HG03064 (cell line): ENCODE measurements around the gene GAS1.

ENCODE experiments used
- ATAC-seq: cut with Tn5 transposase; IDR thresholded peaks from one replicate; pipeline ENCODE4 v1.9.1; 2021; ENCODE audit warnings: low read depth; ENCODE audit not compliant: unreplicated experiment

The GAS1 gene, protein sequence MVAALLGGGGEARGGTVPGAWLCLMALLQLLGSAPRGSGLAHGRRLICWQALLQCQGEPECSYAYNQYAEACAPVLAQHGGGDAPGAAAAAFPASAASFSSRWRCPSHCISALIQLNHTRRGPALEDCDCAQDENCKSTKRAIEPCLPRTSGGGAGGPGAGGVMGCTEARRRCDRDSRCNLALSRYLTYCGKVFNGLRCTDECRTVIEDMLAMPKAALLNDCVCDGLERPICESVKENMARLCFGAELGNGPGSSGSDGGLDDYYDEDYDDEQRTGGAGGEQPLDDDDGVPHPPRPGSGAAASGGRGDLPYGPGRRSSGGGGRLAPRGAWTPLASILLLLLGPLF

DNA sequence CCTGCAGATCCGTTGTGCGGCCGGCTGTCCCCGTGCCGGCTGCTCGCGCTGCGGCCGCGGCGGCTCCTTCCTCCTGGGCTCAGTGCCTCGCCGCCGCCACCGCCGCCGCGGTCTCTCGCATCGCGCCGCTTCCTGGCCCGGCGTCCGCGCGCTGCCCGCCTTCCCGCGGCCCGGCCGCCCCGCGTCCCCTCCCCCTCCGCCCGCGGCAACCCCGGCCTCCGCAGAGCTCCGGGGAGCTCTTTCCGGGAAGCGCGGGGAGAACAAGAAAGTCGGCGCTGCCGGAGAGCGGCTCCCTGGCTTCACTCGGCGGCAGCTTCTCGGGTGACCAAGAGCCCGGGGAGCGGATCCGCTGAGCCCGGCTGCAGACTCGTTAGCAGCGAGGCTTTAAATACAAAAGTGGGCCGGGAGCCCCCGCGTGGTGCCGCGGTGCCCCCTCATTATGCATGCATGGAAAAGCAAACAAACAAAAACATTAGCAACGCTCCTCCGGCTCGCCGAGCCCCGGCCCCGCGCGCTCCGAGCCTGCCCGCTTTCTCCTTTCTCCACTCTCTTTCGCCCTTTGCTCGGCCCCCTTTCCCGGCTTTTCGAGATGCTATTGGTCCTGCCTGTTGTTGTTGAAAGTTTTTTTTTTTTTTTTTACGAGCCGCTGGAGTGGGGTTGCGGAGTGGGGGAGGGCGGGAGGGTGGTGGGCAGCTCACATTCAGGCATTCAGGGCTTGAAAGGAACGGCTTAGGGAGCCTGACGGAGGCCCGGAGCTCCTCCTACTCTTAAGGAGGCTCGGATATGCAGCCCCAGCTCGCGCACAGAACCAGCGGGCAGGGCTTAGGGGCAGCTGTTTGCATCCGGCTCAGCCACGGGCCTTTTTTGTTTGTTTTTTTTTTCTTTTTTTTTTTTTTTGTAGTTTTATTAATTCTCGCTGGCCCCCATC is at the start of gene GAS1:
Gene GAS1 (minus strand): TSS at position 361 of the 928 bp plus-strand sequence. CDS start 727 bp downstream, outside the sequence.
- peak; percentile 51 for ATAC-seq

DNA sequence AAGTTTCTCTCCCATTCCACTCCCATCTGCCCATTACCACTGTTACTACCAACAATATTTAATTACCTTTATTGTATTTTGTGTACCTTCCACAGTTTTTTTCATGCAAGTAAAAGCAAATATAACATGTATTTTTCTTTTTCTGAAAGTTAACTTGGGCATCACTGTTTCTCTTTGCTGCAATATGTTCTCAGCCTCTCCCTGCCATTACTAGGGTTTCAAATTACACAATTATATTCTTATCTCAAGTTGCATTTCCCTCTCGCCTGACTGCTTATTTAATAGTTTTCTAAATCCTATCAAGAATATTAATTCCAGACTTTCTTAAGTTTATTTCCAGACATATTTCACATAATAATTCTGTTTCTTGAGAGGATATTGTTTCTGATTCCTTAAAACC is 46.9 kb upstream of the GAS1 start:
- ATAC-seq: no peak

DNA sequence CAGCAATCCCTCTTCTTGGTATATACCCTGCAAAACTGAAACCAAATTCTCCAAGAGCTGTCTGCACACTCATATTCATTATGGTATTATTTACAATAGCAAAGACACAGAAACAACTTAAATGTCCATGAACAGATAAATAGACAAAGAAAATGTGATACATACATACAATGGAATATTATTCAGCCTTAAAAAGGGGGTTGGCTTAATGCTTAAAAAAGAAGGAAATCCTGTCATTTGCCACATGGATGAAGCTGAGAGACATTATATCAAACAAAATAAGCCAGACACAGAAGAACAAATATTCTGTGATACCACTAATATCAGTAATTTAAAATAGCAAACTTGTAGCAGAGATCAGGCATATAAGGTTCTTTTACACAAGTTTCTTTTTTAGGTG is 46.5 kb upstream of the GAS1 start:
- ATAC-seq: no peak

DNA sequence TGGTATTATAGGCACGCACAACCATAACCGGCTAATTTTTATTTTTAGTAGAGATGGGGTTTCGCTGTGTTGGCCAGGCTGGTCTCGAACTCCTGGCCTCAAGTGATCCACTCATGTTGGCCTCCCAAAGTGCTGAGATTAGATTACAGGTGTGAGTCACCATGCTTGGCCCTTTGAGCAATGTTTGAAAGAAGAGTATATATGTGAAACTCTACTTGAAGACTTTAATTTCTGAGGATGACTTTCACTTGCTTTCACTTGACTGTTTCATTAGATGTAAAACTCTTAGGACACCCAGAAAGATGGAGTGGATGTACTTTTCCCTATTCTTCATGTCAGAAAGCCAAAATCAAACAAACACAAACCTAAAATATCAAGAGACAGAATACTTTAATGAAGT is 43.8 kb upstream of the GAS1 start:
- ATAC-seq: no peak

DNA sequence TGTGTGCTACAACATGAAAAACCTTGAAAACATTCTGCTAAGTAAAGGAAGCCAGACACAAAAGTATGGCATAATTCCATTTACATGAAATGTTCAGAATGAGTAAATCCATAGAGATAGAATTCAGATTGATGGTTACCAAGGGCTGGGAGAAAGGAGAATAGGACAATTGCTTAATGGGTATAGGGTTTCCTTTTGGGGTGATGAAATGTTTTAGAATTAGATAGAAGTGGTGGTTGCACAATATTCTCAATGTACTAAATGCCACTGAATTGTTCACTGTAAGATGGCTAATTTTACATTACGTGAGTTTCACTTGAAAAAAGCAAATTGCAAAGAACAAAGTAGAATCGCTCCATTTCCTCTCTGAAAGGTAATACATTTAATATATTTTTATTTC is 43.0 kb upstream of the GAS1 start:
- no peak for ATAC-seq

DNA sequence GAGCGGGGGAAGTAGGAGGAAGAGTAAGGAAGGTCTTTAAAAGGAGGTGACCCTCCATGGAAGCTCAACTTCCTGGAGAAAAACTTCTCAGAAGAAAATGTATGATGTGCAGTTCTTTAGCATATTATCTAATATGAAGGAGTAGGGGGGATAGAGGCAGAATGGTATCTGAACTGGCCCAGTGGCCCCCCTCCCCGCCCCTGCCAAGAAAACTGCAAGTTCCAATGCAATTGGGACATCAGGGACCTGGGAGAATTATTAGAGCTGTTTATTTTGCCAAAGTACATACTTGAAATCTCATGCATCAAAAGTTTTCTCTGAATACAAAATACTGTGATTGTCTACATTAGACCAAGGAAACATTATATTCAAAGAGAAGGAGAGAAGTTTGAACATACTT is 40.6 kb upstream of the GAS1 start:
- no peak for ATAC-seq

DNA sequence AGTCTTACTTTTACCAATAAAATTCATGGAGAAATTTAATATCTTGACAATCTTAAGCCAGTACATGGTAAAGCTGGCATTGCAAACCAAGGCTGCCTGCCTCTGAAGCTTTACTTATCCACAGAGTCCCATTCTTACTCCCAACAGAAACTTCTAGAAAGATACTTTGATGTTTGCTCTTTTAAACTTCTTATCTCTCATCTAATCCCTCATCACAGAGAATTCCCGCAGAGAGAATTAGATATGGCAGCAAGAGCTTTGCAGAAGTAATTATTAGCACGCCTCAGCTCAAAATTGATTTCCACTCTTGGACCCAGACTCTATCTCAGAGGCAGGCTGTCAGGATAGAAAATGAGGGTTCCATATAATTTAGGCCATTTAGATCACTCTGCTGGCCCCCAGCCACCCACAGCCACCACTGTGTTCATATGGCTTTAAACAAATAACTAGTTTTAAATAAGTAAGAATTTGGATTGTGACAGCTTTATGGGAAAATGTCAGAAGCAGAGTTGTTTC is 37.9 kb upstream of the GAS1 start:
- ATAC-seq: no peak

DNA sequence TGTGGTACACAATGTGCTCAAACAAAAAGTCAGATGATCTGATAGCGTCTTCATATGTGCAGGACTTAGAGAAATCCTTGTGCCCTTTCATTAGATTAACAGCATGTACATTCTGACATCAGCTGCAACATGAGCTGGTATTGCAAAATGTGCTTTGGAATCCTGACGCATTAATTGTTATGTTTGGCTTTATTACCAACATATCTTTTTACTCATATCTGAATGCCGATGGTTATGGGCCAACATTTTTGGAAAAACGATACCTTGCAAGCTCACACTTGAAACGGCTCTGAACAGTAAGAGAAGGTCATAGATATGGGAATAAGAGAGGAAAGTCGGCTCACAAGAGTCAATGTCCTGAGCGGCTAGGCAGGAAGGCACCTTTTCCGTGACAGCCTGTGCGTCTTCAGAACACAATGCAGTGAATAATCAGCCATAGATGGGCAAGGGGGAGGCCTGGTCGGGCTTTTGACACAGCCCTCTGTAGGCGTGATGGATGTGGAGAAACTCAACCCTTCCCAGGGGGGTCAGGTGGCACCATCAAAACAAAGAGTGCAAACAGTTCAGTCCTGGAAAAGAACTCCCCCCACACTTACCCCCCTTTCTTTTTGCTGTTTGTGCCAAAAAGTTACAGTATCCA is 36.4 kb upstream of the GAS1 start:
- no peak for ATAC-seq

DNA sequence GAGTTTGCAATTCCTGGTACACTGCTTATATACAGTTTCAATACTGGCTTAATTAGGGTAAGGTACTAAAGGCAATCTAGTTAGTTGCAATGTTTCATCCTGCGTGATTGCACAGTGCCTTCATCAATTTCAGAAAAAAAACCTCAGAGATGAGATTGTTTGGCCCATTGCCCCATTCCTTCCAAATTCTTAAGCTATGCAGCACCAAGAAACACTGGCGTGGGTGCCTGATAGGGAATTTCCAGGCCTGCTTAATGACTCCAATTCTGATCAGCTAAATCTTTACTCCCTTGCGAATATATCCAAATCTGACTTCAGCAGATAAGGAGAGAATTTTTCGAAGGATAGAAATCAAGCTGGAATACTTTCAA is 35.9 kb upstream of the GAS1 start:
- no peak for ATAC-seq

DNA sequence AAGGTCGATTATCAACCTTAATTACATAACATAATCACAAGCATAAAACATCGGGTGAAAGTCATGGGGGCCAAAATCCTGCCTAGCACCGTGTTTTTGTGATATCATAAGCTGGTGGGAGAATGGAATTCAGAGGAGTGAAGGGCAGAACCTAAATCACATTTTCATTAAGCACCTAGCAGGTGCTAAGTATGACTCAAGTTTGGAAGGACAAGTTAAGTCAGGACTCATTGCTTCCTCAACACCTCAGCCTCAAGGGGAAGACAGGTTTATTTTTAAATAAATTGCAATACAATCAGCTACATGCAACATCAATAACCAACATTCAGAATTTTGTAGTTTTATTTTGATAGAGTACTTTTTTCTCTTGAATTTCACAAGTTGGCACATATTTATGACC is 33.5 kb upstream of the GAS1 start:
- no peak for ATAC-seq

DNA sequence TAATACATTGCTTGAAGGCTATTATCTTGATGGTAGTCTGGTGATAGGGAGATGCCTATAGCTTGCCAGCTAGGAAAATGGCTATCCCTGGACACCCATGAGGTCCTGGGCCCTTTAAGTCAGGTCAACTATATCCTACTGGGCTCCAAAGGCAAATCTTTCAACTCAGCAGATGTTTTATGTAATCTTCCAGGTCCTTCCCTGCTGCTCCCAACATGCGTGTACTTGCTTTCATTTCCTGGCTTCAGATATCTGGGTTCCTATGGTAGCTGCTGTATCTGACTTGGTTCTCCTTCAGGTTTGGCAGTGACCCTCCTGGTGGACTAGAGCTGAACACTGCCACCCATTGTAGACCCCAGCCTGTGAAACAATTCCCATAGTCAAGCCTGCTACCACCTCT is 32.4 kb upstream of the GAS1 start:
- no peak for ATAC-seq

DNA sequence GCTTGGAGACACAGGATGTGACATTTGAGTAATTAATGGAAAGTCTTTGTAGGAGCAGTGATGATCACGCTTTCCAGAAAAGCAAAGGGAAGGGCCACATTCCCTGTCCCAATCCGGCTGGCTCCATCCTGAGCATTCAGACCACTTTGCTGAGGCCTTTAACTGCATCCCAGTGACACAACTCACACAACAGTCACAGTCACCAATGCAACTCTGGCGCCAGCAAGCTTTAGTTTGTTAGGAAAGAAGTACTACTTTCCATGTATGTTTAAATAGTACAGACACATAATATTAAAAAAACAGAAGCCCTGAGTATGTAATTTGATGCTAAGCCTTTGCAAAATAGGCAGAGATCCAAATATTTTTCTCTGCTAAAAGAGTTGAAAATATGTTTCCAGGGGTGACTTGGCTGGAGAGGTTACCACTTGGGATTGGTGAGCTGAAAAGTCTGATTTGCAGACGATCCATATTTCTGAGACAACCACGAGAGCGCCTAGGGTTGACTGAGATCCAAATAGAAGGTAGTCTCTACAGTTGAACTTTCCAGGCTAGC is 31.7 kb upstream of the GAS1 start:
- ATAC-seq: no peak

DNA sequence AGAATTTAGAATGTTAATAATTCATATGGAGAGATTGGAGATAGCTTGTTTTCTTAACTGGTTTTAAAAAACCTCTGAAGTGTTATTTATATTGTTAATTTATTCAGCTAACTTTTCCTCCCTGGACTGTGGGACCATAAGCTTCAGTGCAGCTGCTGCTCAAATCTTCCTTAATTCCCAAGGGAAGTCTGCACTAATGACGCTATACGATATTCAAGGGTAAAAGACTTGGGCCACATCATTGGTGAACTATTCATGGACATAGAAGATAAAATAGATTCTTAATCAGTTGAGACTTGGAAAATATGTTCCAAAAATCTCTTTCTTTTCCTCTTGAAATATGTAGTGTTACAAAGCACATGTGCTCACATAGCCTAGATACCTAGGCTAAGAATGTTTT is 31.1 kb upstream of the GAS1 start:
- no peak for ATAC-seq

DNA sequence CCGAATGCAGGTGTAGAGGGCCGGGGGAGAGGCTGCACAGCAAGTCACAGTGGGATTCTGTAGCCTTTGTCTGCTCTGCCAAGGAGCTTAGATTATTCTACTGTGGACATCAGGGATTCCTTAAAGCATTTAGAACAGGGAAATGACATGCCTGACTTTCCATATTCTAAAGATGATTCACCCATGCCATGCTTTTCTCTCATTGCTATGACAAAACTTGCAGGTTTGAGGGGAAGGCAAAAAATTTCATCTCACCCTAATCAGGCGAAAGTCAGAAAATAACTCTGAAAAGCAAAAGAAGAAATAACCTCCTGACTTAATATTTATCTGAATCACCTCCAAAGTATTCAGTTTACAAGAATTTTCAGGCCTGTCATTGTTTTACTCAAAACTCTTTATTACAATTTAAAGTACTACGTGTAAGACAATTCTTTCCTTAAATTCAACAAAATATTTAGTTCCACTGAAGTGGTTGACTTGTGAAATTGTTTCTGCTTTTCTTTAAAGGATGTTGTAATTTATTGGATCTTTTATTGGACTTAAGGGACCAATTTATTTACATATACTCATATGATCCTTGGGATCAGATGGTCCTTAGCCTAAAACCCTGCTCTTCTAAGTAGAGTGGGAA is 30.0 kb upstream of the GAS1 start:
- no peak for ATAC-seq

DNA sequence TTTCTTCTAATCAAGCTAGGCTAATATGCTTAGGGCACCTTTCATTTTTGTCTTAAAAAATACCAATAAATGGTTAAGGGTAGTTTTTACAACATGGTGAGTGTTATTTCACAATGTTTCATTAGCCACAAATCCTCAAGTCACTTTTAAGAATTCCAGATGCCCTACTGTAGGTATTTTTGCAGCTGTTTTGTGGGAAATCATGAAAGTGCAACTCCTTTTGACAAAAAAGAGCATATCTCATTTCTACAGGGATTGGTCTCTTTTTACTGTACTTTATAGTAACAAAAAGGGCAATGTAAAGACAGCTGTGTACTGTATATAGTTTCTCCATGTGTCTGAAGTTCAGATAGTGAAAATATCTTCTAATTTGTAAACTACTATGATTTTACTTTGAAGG is 28.3 kb upstream of the GAS1 start:
- ATAC-seq: no peak

DNA sequence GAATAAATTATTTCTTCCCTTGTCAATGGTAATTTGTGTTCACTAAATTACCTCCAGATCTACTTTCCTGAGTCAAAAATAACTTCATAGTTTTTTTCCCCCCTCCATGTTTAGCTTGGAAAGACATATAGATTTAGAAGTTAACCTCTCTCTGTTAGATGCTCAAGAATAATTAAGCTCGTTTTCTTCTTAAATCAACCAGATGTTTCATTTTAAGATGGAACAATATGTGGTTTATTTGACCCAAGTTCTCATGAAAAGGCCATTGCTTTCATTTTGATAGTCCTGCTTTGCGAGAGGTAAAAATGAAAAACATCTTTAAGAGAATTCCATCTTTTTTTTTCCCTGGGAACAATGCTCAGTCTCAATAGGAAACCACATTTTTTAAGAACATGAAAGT is 27.7 kb upstream of the GAS1 start:
- no peak for ATAC-seq

DNA sequence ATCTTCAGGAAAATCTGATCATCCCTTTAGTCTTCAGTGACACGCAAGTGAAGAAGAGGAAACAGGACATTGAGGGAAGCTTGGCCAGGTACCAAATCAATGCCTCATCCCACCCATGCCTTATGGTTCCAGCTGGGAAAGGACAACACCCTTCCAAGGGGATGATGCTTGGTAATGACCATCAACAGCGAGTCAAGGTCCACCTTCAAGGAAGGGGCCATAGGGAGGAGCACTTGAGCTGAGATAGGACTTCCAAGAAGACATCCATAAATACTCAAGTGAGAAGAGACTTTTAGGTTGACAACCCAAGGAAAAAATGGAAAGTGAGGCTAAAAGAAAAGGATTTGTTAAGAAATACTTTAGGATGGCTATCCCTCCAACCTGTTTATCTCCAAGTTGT is 27.1 kb upstream of the GAS1 start:
- no peak for ATAC-seq

DNA sequence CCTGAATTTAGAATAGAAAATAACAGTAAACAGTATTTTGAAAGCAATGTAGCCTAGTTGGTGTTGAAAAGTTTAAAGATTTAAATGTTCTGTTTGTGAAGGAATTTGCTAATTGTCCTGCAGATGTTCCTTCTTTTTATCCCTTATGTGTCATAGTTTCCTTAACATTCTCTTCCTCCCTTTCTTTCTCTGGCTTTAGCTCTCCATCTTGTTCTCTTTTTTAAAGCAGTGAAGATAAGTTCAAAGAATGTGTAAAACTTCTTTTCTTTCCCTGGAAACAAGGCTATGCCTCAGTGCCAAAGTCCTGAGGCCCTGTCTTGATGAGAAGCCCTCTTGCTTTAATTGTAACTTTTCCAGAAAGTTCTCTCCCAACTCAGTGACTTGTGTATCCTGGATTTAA is 24.4 kb upstream of the GAS1 start:
- no peak for ATAC-seq

DNA sequence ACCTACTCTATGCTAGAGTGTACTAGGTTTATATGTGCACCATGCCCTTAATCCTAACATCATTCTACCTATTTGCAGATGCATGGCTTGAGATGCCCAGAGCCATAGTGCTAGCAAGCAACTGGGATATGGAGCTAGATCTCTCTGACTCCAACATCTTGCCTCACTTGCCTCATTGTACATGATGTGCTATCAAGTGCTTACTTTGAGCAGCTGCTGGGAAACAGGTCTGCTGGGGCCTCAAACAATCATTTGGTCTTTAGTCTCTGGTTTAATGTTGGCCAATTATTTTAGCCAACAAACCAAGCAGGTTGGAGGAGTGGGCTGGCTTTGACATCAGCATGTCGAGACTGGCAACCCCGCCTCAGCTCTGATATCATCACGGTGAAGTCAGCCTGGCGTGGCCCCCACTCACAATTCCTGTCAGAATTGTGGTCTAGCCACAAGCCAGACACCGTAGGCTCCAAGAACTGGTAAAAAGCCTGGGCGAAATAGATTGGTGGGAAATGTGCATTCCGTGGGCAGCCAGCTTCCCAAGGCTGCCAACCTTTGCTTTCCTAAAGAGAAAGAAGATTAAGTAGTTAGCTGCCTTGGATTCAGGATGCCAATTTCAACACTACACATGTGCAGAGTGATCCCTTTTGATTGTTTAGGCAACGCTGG is 21.1 kb upstream of the GAS1 start:
- ATAC-seq: no peak
